ENCODE results near the gene EPB41. TPM values are rescaled to one million over a fixed set of nuclear protein-coding genes. Genes with fewer than 3 reads are reported as not detected.

Gene EPB41
- total and polyA plus RNA-seq, 2 of the 8 experiments (the other 6 are each of a cell fraction or from before 2014, with no cell fraction given), result 36.7 to 109 TPM

GRCh38 chr1:29004798-29005197 lies 90.4 kb downstream of the EPB41 start:
- Histone ChIP-seq H2AK5ac (ENCODE audit: low read depth, low read length) (no peak overlapping the region), H3K9ac (replicated peaks in 1 of 4; ENCODE audit: extremely low read depth in 1 of 4, low read depth in 3 of 4, low read length in 3 of 4) (no peak overlapping the region), H3K4me3 (ENCODE audit: extremely low read depth in 1 of 4, insufficient read depth in 2 of 4, low read depth in 3 of 4, low read length in 4 of 4) (no peak overlapping the region), H2BK12ac (ENCODE audit: low read depth, low read length) (no peak overlapping the region), H4K20me1 (replicated peaks in 1 of 2; ENCODE audit: control insufficient read depth in 1 of 2, insufficient read depth in 2 of 2, low read length in 2 of 2) (no peaks in the 10 kb centered on the region), H3K18ac (ENCODE audit: extremely low read depth, low read length) (no peak overlapping the region), H3K23me2 (ENCODE audit: low read depth, low read length) (no peaks in the 10 kb centered on the region), H3K4ac (replicated peaks; ENCODE audit: insufficient read length, low read depth, low read length) (no peak overlapping the region), H2AFZ (ENCODE audit: low read length) (no peak overlapping the region), H3K9me3 (ENCODE audit: insufficient read depth in 2 of 2, low read depth in 1 of 2, low read length in 1 of 2) (no peaks in the 10 kb centered on the region), H4K91ac (replicated peaks; ENCODE audit: insufficient read length, low read length) (no peak overlapping the region), H3K36me3 (ENCODE audit: control insufficient read depth in 2 of 4, insufficient read depth in 4 of 4, low read length in 3 of 4) (no peaks in the 10 kb centered on the region; a peak in 1 of 8 replicates), H4K8ac (ENCODE audit: extremely low read depth, insufficient read depth, low read length) (no peak overlapping the region), H3K4me2 (ENCODE audit: insufficient read depth in 1 of 2, low read depth in 2 of 2, low read length in 2 of 2) (no peak overlapping the region), H3K56ac (replicated peaks; ENCODE audit: insufficient read length, low read depth, low read length) (no peak overlapping the region), H2BK20ac (ENCODE audit: low read length) (no peak overlapping the region), H3K27ac (ENCODE audit: low read depth, low read length) (no peak overlapping the region), H2BK5ac (ENCODE audit: low read depth, low read length) (no peak overlapping the region), H2BK120ac (replicated peaks; ENCODE audit: low read depth, low read length) (no peak overlapping the region), H3K27me3 (replicated peaks in 1 of 4; ENCODE audit: control insufficient read depth in 3 of 4, extremely low read depth in 1 of 4, insufficient read depth in 3 of 4, low read length in 3 of 4) (no peaks in the 10 kb centered on the region), H3K79me1 (ENCODE audit: low read depth, low read length) (no peaks in the 10 kb centered on the region), H2BK15ac (ENCODE audit: low read length) (no peak overlapping the region), H3K23ac (ENCODE audit: insufficient read length) (no peak overlapping the region), H3K4me1 (replicated peaks in 1 of 4; ENCODE audit: control insufficient read depth in 3 of 4, insufficient read depth in 4 of 4, low read length in 3 of 4) (no peaks in the 10 kb centered on the region), H4K5ac (ENCODE audit: insufficient read length, low read depth, low read length) (no peak overlapping the region), H3K79me2 (ENCODE audit: control insufficient read depth in 1 of 2, insufficient read depth in 2 of 2, low read length in 2 of 2) (no peaks in the 10 kb centered on the region), H3K14ac (ENCODE audit: insufficient read length) (no peak overlapping the region)
- WGBS, 2 experiments (ENCODE audit: extremely low coverage in 1 of 2, insufficient coverage in 1 of 2, insufficient read length in 1 of 2, insufficient replicate concordance in 2 of 2, low coverage in 1 of 2, low lambda C conversion rate in 2 of 2, missing lambda C conversion rate in 1 of 2), result 93% methylated on average over 3 of the region's 3 CpGs; no CpG with 5 or more reads in 1 of the 2 experiments
- CTCF ChIA-PET (ENCODE audit: partially characterized antibody), result interaction anchor here (2.0 kb wide), 1 partner anchor 123 kb away, joined by 6 read pairs; no protein-coding TSS in a partner anchor
- no peak for DNase-seq (ENCODE audit: low read depth in 1 of 2, low spot score in 2 of 2)
- TF ChIP-seq JUN (IDR thresholded peaks at IDR 0.05; ENCODE audit: low read depth, low read length) (no peak), TBP (IDR thresholded peaks at IDR 0.05; ENCODE audit: low read depth, low read length) (no peak), CHD2 (IDR thresholded peaks at IDR 0.05; ENCODE audit: low read length) (no peak), RFX5 (IDR thresholded peaks at IDR 0.05; ENCODE audit: borderline replicate concordance, low read depth, low read length) (no peak), SAP30 (IDR thresholded peaks at IDR 0.05; ENCODE audit: insufficient read depth, insufficient replicate concordance, low read length) (no peak), EP300 (IDR thresholded peaks at IDR 0.05; ENCODE audit: borderline replicate concordance in 1 of 2, low read depth in 2 of 2, low read length in 2 of 2) (no peak), CBX8 (IDR thresholded peaks at IDR 0.05; ENCODE audit: borderline replicate concordance, low read depth, low read length) (no peak), POLR2AphosphoS5 (IDR thresholded peaks at IDR 0.05; ENCODE audit: low read depth, low read length) (no peak), RXRA (IDR thresholded peaks at IDR 0.05; ENCODE audit: insufficient read depth, low read depth, low read length) (no peak), SUZ12 (IDR thresholded peaks at IDR 0.05; ENCODE audit: low read length) (no peak), TAF1 (IDR thresholded peaks at IDR 0.05; ENCODE audit: low read depth, low read length) (no peak)
- TF ChIP-seq, protein P1, sequence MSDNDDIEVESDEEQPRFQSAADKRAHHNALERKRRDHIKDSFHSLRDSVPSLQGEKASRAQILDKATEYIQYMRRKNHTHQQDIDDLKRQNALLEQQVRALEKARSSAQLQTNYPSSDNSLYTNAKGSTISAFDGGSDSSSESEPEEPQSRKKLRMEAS (IDR thresholded peaks at IDR 0.05), result no peak
- POLR2A ChIA-PET (ENCODE audit: partially characterized antibody), result no interaction called here
- no peak for FAIRE-seq
